KBM-7 (cell line): Measurements from ENCODE around the gene MINAR1.

Source experiments
- DNase-seq: peaks from one replicate; pipeline ENCODE4 v3.0.0-alpha.2; 2015
- in situ Hi-C: fragments of 300-500 bp; cut with MboI; formaldehyde crosslinking; loops from 2 replicates; pipeline ENCODE4 v1.14.3; 2020; ENCODE audit warnings: low sequenced_read_pairs, low pct_unique_long_range_greater_than_20kb, mixed read lengths

Gene MINAR1

DNA sequence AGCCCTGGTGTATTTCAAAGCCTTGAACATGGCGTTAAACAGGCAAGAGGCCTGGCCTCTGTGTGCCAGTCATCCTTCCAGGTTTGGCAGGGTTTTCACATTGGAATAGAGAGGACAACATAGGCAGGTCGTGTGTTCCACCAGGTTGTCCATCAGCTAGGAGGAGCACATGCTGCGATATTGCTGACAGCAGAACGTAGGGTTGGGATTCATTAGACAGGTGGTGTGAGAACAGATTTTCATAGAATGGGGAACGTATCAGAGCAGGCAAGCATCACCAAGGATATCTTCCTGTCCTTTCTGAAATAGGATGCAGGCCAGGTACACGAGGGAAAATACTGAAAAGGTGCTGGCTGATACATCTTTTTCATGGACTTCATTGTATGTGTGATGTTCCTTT is 26.4 kb downstream of the MINAR1 start:
- no peak for DNase-seq

DNA sequence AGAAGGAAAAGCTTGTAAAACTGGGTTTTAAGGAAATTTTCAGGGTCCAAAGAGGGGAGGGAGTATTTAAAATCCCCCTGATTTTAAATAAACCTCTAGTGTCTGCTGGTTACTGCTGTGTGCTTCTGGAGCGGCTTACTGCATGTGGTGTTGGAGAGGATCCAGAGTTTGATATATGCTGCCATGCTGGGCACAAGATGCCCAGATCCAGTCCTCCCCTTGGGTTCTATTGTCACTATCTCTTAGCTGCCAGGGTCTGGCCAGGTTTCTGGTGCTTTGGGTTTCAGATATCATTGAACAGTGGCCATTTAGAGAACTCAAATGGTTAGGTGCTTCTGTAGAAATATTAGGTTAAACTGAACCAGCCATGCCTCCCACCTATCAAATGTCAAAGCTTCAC is 27.5 kb downstream of the MINAR1 start:
- DNase-seq = no peak
- in situ Hi-C loops = no loop called here

More for the DNA sequence above, 26.4 kb downstream of the MINAR1 start:
- in situ Hi-C loops = no loop called here

DNA sequence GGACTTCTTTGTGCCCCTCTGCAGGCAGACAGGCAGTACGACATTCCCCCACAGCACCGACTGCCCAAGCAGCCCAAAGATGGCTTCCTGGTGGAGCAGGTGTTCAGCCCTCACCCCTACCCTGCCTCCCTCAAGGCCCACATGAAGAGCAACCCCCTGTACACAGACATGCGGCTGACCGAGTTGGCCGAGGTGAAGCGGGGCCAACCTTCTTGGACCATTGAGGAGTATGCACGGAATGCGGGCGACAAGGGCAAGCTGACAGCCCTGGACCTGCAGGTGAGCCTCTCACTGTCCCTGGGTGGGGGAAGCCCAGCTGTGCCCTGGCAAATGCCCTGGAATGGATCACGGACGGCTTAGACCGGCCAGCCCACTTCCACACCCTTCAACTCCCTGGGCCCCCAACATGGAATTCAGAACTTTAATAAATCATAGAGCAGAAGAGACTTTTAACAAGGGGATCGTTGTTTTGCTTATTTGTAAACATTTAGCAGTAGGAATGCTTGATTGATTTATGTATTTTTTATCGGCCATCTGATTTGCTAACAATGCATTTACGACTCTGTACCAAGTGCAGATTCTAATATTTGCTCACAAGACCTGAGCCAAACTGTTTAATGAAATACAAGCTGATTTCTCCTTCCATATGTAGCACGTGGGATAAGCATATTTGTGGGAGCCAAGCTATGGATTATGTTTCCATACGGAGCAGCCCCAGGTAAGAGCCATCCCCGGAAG is 31.1 kb downstream of the MINAR1 start:
- DNase-seq = no peak
- in situ Hi-C loops = no loop called here

DNA sequence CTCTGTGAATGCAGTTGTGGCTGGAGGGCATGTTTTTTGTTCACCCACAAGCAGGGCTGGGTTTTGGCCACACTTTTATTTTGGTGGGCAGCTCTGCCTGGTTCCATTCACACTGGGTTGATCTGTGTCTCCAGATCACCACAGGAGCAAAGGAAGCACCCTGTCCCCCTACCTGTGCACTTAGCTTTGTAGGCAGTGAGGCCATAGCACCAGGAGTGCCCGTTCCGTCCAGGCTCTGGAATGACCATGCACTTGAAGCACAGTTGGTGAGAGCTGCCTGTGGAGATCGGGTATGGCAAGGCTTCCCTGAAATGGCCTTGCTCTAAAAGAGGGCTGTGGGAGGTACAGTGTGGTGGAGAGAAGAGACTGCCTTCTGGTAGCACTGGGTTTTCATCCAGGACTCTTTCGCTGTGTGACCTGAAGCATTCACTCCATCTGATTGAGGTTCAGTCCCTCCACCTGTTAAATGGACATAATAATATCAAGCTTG is 31.7 kb downstream of the MINAR1 start:
- DNase-seq = no peak
- in situ Hi-C loops = no loop called here

DNA sequence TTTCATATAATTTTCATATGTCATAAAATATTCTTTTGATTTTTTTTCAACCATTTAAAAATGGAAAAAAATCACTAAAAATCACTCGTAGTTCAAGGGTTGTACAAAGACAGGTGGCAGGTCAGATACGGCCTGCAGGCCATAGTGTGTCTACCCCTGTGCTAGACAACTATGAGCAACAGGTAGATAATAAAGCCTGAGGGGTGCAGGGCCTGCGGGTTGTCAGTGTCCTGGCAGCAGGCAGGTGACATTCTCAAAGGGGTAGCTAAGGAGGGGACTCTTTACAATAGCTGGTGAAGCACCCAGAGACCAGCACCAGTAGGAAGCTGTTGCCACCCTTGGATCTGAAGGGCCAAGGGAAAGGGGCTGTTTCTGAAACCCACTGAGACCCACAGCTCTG is 34.4 kb downstream of the MINAR1 start:
- in situ Hi-C loops = no loop called here
- DNase-seq = no peak

DNA sequence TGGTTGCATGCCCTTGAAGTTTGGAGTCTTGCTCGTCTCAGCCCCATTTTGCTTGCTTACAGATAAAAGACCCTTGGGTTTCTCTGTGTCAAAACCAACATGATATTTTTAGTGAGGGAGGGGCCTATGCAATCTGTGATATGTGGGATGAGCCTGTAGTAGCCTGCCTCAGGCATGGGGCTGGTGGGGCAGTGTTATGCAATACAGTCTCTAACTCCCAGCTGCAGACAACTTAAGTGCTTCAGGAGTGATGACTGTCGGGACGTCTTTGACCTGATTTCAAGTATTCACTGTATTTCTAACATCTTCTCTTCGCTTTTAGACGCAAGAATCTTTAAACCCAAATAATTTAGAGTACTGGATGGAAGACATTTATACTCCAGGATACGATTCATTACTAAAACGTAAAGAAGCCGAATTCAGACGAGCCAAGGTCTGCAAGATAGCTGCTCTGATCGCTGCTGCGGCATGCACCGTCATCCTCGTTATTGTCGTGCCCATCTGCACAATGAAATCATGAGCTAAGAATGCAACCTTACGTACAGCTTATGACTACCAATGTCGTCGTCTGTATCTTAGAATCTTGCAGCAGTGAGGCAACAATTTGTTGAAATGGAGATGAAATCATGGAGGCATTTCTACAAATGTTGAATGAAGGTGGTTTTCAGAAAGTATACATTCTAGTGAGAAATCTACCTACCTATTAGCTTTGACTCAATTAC is 35.9 kb downstream of the MINAR1 start:
- in situ Hi-C loops = no loop called here
- no peak for DNase-seq

- in situ Hi-C loops = no loop called here
- DNase-seq = no peak
Observed at GRCh38 chr15:79472446-79472845, 40.3 kb downstream of the MINAR1 start.

DNA sequence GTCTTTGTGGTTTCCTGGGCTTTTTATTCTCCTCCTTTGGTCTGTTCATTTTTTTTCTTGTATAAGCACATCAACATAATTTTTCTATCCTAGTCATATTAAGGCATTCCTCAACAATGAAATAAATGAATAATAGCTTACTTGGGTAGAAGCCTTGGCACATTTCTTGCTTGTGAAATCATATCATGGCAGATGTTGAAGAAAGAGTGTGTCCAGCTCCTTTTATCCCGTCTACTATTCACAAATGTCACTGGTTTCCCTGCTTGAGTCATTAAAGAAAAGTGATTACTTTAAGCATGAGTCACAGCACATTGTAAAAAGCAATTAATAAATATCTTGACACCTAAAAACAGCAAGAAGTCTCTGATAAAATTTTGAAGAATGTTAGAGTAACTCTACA is 42.1 kb downstream of the MINAR1 start:
- in situ Hi-C loops = no loop called here
- no peak for DNase-seq

DNA sequence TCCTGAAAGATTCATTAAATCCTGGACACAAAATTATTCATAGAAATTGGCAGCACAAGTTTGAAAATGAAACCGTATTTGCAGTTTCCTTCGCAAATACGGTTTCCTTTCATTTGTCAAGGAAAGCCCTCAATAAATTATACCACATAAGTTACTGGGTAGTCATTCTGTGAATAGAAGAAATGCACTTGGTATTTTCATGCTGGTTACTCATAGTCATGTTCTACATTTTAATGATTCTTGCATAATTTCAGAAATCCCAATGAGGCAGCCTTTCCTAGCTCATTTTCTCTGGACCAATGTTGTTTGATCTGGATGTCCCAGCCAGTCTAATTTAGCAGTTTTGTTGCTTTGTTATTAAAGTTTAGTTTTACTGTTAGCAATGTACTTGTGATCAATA is 43.2 kb downstream of the MINAR1 start:
- DNase-seq = no peak
- in situ Hi-C loops = no loop called here

- in situ Hi-C loops = no loop called here
- no peak for DNase-seq
Observed at GRCh38 chr15:79478108-79478507, 46.0 kb downstream of the MINAR1 start.

DNA sequence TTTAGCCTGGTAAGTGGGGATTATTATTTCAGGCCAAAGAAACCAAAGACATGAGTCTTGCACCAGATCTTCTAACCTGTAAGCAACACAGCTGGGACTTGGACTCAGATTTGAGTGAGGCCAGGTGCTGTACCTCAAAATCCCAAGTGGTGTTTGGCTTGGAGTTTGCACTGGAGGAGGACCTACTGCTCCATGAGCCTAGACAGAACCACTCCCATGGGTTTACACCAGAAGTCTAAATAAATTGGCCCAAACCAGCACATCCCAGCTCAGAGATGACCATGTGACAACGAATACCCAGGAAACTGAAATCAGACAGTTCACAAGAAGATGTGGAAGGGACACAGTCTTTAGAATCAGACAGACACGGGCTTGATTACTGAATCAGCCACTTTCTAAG is 47.5 kb downstream of the MINAR1 start:
- in situ Hi-C loops = no loop called here
- no peak for DNase-seq

- in situ Hi-C loops = no loop called here
- no peak for DNase-seq
Observed at GRCh38 chr15:79481793-79482192, 49.7 kb downstream of the MINAR1 start.
